Stimulated activated effector memory CD8-positive, alpha-beta T cell treated with anti-CD3 and anti-CD28 coated beads, Interleukin-12 subunit alpha, Interleukin-12 subunit beta, amount 100 ng/mL, for 72 hours (primary cell): Measurements from ENCODE around the gene ECHDC1.
"Not testable (repeated sequence)": the region's sequence is repeated elsewhere in the genome, so short reads cannot be mapped to it uniquely, and the experiment has no call there.

Source experiments
- ATAC-seq: fragments of 150-1000 bp; cut with Tn5 transposase; 2 replicates; pipeline ENCODE4 v1.10.0; 2021
- DNase-seq, 2 donors: peaks; one replicate each; pipeline ENCODE4 v3.0.0; 2021 to 2022; ENCODE audit warnings: low spot score in 2 of 2
- H3K27ac Mint-ChIP-seq: one replicate; pipeline ENCODE4 v1.8.0; 2022; ENCODE audit warnings: mild to moderate bottlenecking, mixed read lengths
- H3K36me3 Mint-ChIP-seq: one replicate; pipeline ENCODE4 v1.8.0; 2022; ENCODE audit warnings: mild to moderate bottlenecking, mixed read lengths
- H3K4me1 Mint-ChIP-seq: one replicate; pipeline ENCODE4 v1.8.0; 2022; ENCODE audit warnings: mixed read lengths
- H3K4me3 Mint-ChIP-seq: one replicate; pipeline ENCODE4 v1.8.0; 2022; ENCODE audit warnings: mild to moderate bottlenecking, mixed read lengths
- H3K9me3 Mint-ChIP-seq: one replicate; pipeline ENCODE4 v1.8.0; 2022; ENCODE audit warnings: mixed read lengths

ECHDC1 gene, protein sequence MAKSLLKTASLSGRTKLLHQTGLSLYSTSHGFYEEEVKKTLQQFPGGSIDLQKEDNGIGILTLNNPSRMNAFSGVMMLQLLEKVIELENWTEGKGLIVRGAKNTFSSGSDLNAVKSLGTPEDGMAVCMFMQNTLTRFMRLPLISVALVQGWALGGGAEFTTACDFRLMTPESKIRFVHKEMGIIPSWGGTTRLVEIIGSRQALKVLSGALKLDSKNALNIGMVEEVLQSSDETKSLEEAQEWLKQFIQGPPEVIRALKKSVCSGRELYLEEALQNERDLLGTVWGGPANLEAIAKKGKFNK

GRCh38 chr6:127342946-127343808 is at the start of gene ECHDC1:
Gene ECHDC1 (minus strand): TSS chr6:127343609. CDS start chr6:127331028, 12,581 bp downstream.
- peak; percentile 91 for ATAC-seq
- no peaks in the 10 kb centered on the region for H3K9me3 Mint-ChIP-seq
- peaks cover 9% of the 10 kb centered on the region for H3K36me3 Mint-ChIP-seq
- peak; percentile 47 to 87 for DNase-seq
- peaks cover 6% of the 10 kb centered on the region for H3K4me1 Mint-ChIP-seq
- H3K27ac Mint-ChIP-seq, result no peak within 1 kb of the TSS
- H3K4me3 Mint-ChIP-seq, result no peak within 1 kb of the TSS

DNA sequence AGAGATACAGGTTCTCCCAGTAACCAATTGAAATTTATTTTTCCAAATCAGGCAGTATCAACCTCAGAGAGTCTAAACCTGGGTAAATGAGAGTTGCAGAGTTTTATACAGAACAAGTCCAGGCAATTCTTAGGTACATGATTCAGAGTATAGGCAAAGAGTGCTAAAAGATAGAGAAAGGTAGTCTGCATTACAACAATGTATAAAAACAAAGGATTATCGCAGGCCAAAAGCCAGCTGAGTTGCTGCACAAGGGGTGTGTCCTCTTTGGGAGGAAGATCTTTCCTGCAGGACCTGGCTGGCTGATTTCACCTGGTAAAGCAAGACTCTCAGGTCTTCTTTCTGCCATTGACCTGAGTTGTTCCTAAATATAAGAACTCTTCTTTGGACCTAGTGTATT is 48.9 kb upstream of the ECHDC1 start:
- no peak overlapping the region for H3K4me3 Mint-ChIP-seq
- H3K36me3 Mint-ChIP-seq, result no peaks in the 10 kb centered on the region
- ATAC-seq, result no peak
- H3K4me1 Mint-ChIP-seq, result no peaks in the 10 kb centered on the region
- no peak for DNase-seq
- H3K27ac Mint-ChIP-seq, result no peak overlapping the region
- no peaks in the 10 kb centered on the region for H3K9me3 Mint-ChIP-seq

DNA sequence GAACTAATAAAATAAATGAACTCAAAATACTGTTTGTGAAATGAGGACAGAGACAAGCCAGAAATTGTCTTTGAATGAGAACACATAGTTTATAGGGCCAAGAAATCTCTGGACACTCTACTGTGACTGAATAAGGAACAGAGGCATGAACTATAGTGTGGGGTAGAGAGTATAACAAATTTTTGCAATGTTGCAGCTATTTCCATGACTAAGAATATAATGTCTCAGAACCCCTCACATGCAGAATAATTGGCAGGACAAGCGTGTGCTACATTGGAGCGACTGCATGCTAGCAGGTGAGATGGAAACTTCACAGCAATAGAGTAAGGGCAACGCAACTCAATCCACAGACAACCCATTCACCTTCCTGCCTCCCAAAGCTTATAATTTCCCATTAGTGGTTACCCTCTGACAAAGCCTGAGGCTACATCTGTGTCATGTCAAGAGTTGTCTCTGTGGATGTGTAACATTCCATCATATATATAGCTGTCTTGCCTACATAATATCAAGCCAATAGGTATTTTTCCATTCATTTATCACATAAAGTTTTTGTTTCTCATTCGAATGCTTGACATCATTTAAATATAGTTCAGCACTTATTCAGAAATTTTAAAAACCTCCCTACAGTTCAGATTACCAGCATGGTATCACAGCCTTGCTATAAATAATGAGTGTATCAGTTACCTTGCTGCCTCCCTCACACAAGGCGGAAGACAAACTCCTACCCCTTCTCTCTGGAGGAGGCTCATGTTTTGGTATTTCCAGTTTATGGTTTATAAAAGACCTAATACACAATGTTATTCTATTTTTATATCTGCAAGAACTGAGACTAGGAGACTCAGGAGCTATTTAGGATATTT is 47.9 kb upstream of the ECHDC1 start:
- Mint-ChIP-seq H3K9me3 (no peaks in the 10 kb centered on the region), H3K36me3 (no peaks in the 10 kb centered on the region)
- DNase-seq, result no peak

GRCh38 chr6:127389706-127390105 is 46.3 kb upstream of the ECHDC1 start:
- Mint-ChIP-seq H3K36me3 (no peaks in the 10 kb centered on the region), H3K9me3 (no peaks in the 10 kb centered on the region), H3K27ac (no peak overlapping the region), H3K4me3 (no peak overlapping the region), H3K4me1 (no peaks in the 10 kb centered on the region)
- no peak for DNase-seq
- ATAC-seq, result no peak

More for the DNA sequence above, 47.9 kb upstream of the ECHDC1 start:
- Mint-ChIP-seq H3K4me1 (no peaks in the 10 kb centered on the region), H3K4me3 (no peak overlapping the region), H3K27ac (no peak overlapping the region)
- ATAC-seq, result no peak

DNA sequence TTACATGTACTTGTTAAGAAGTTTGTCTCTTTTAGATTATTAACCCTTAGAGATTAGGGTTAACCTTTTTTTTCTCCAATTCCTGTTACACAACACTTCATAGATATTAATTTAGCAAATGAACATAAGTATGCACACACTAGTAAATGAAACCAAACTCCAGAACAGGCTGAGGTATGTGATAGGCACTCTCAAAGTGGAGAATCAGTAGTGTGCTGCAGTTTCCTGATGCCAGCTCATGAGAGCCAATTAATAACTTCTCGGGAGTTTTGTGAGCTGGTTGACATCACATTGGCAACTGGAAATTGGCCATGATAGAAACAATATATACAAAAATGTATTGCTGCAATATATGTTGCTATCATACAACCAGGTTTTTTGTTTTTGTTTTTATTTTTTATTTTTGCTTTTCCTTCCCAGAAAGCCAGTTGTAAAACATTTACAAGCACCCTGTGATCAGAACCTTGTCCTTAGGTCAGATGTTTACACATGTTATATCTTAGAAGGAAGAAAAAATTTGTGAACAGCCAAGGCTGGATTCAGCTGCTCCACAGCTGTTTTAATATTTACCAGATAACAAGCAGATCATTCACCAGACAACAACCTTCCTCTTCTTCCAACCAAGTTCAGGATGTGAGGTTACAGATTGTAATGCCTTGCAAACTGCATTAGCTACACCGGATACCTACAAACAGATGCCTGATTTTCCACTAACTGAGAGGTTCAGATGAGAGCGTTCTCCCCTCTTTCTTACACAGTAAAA is 42.4 kb upstream of the ECHDC1 start:
- H3K4me3 Mint-ChIP-seq, result no peak overlapping the region
- no peaks in the 10 kb centered on the region for H3K36me3 Mint-ChIP-seq
- H3K27ac Mint-ChIP-seq, result no peak overlapping the region
- ATAC-seq (no peak), DNase-seq (no peak)
- no peaks in the 10 kb centered on the region for H3K9me3 Mint-ChIP-seq
- H3K4me1 Mint-ChIP-seq, result no peaks in the 10 kb centered on the region

- H3K9me3 Mint-ChIP-seq, ATAC-seq, H3K36me3 Mint-ChIP-seq, H3K27ac Mint-ChIP-seq, H3K4me1 Mint-ChIP-seq, H3K4me3 Mint-ChIP-seq, DNase-seq: not testable (repeated sequence)
Measured at GRCh38 chr6:127384848-127385247, 41.4 kb upstream of the ECHDC1 start.

GRCh38 chr6:127383988-127384387 is 40.6 kb upstream of the ECHDC1 start:
- H3K4me3 Mint-ChIP-seq, result no peak overlapping the region
- no peaks in the 10 kb centered on the region for H3K4me1 Mint-ChIP-seq
- H3K36me3 Mint-ChIP-seq, result no peaks in the 10 kb centered on the region
- DNase-seq (no peak), ATAC-seq (no peak)
- no peak overlapping the region for H3K27ac Mint-ChIP-seq
- no peaks in the 10 kb centered on the region for H3K9me3 Mint-ChIP-seq

GRCh38 chr6:127382413-127382812 is 39.0 kb upstream of the ECHDC1 start:
- no peaks in the 10 kb centered on the region for H3K36me3 Mint-ChIP-seq
- ATAC-seq (no peak), DNase-seq (no peak)
- no peak overlapping the region for H3K4me3 Mint-ChIP-seq
- H3K9me3 Mint-ChIP-seq, result no peaks in the 10 kb centered on the region
- no peak overlapping the region for H3K27ac Mint-ChIP-seq
- no peaks in the 10 kb centered on the region for H3K4me1 Mint-ChIP-seq

DNA sequence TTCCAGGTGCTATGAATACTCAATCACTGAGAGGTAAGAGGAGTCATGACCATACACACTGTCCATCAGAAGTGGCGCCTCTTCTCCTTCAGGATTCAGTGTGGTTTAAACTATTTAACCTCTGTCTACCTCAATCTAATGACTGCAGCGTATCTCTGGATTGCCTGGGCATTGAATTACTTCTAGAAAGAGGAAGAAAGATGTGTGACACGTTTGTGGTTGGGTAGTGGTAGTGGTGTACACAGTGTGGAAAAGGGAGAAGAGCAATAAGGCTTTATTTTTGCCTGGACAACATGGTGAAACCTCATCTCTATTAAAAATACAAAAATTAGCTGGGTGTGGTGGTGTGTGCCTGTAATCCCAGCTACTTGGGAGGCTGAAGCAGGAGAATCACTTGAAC is 38.0 kb upstream of the ECHDC1 start:
- no peak for ATAC-seq

GRCh38 chr6:127376685-127377084 is 33.3 kb upstream of the ECHDC1 start:
- ATAC-seq (no peak), DNase-seq (no peak)
- no peak overlapping the region for H3K4me3 Mint-ChIP-seq
- H3K27ac Mint-ChIP-seq, result no peak overlapping the region
- H3K4me1 Mint-ChIP-seq, result no peaks in the 10 kb centered on the region
- H3K36me3 Mint-ChIP-seq, result no peaks in the 10 kb centered on the region
- H3K9me3 Mint-ChIP-seq, result peaks cover 4% of the 10 kb centered on the region

More for the DNA sequence above, 38.0 kb upstream of the ECHDC1 start:
- DNase-seq, result no peak
- Mint-ChIP-seq H3K4me3 (no peak overlapping the region), H3K36me3 (no peaks in the 10 kb centered on the region), H3K9me3 (no peaks in the 10 kb centered on the region), H3K27ac (no peak overlapping the region), H3K4me1 (no peaks in the 10 kb centered on the region)

DNA sequence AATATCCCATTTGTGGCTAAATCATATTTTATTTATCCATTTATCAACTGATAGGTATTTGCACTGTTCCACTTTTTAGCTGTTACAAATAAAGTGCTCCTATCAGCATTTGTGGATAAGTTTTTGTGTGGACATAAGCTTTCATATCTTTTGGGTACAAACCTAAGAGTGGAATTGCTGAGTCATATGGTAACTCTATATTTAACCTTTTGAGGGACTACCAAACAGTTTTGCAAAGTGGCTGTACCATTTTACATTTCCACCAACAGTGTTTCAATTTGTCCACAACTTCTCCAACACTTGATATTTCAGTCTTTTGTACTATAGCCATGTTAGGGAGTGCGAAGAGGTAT is 23.6 kb upstream of the ECHDC1 start:
- DNase-seq, result no peak
- H3K27ac Mint-ChIP-seq, result no peak overlapping the region
- H3K4me3 Mint-ChIP-seq, result no peak overlapping the region
- H3K4me1 Mint-ChIP-seq, result no peaks in the 10 kb centered on the region
- no peak for ATAC-seq
- H3K9me3 Mint-ChIP-seq, result peaks cover 7% of the 10 kb centered on the region
- H3K36me3 Mint-ChIP-seq, result no peaks in the 10 kb centered on the region

- DNase-seq, result no peak
- Mint-ChIP-seq H3K4me3 (no peak overlapping the region), H3K36me3 (no peaks in the 10 kb centered on the region), H3K9me3 (peaks cover 2% of the 10 kb centered on the region), H3K27ac (no peak overlapping the region), H3K4me1 (no peaks in the 10 kb centered on the region)
- ATAC-seq, result no peak
Measured at GRCh38 chr6:127366282-127367022, 23.0 kb upstream of the ECHDC1 start.

DNA sequence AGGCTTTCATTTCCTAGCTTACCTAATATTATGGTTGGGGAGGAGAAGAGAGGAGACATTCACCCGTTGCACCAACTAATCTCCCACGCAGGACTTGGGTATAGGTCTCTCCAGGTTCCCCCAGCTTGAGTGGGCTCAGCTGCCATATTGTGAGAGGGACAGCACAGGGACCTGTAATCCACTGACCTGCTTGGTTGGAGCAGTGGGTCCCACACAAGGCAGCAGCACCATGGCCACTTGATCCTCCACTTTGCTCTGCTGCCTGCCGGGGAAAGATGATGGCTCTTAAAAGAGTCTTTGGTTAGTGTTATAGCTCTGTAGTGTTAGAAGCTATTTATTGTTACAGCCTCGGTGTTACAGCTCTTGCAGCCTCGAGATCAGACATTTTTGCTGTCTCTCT is 22.5 kb upstream of the ECHDC1 start:
- H3K4me1 Mint-ChIP-seq, result no peaks in the 10 kb centered on the region
- no peak overlapping the region for H3K27ac Mint-ChIP-seq
- no peaks in the 10 kb centered on the region for H3K9me3 Mint-ChIP-seq
- ATAC-seq (no peak), DNase-seq (no peak)
- no peaks in the 10 kb centered on the region for H3K36me3 Mint-ChIP-seq
- H3K4me3 Mint-ChIP-seq, result no peak overlapping the region

DNA sequence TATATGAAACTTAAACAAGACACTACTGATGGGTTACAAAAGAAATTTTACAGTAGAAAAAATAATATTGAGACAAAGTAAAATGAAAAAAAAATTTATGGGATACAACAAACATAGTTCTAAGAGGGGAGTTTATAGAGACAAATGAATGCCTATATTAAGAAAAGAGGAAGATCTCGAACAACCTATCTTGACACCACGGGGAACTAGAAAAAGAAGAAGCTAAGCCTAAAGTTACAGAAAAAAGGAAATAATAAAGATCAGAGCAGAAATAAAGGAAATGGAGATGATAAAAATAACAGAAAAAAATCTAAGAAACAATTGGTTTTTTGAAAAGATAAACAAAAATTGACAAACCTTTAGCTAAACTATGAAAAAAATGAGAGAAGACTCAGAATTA is 9.1 kb upstream of the ECHDC1 start:
- Mint-ChIP-seq H3K27ac (no peak overlapping the region), H3K4me3 (no peak overlapping the region), H3K9me3 (peaks cover 25% of the 10 kb centered on the region), H3K36me3 (no peaks in the 10 kb centered on the region), H3K4me1 (no peaks in the 10 kb centered on the region)
- DNase-seq, result no peak
- no peak for ATAC-seq
